SK-N-SH treated with all-trans-retinoic acid at 6 μM for 48 hours (cell line): ENCODE measurements around the gene CCDC124.

Experiments
- ATAC-seq: fragments of 200-7000 bp; cut with Tn5 transposase; 3 replicates; pipeline ENCODE4 v1.9.1; 2020; ENCODE audit warnings: mild to moderate bottlenecking, moderate library complexity
- ARNTL ChIP-seq: fragments of 450-650 bp; formaldehyde crosslinking; IDR thresholded peaks from 2 replicates; pipeline ENCODE4 v1.5.0; 2020; ENCODE audit warnings: low read depth, mild to moderate bottlenecking, moderate library complexity, borderline replicate concordance
- BACH2 ChIP-seq: fragments of 250-450 bp; sonication (Bioruptor Pico); IDR thresholded peaks from 2 replicates; pipeline ENCODE4 v1.9.0; 2021; ENCODE audit warnings: mild to moderate bottlenecking, borderline replicate concordance
- GLIS3 ChIP-seq: fragments of 250-450 bp; sonication (Bioruptor Pico); IDR thresholded peaks from 2 replicates; pipeline ENCODE4 v1.5.0; 2020; ENCODE audit warnings: mild to moderate bottlenecking, moderate library complexity
- ISL1 ChIP-seq: fragments of 250-450 bp; sonication (Bioruptor Pico); IDR thresholded peaks from 2 replicates; pipeline ENCODE4 v2.1.2; 2022; ENCODE audit warnings: mild to moderate bottlenecking, moderate library complexity
- SNAI2 ChIP-seq: fragments of 250-450 bp; sonication (Bioruptor Pico); IDR thresholded peaks from 2 replicates; pipeline ENCODE4 v1.5.0; 2020; ENCODE audit warnings: mild to moderate bottlenecking, moderate library complexity
- TCF4 ChIP-seq: fragments of 250-450 bp; sonication (Bioruptor Pico); IDR thresholded peaks from 2 replicates; pipeline ENCODE4 v1.8.0; 2021; ENCODE audit warnings: mild to moderate bottlenecking, moderate library complexity, borderline replicate concordance
- TOX ChIP-seq: fragments of 250-450 bp; sonication (Bioruptor Pico); IDR thresholded peaks from 2 replicates; pipeline ENCODE4 v1.8.0; 2021; ENCODE audit warnings: mild to moderate bottlenecking, moderate library complexity, borderline replicate concordance
- ZC3H10 ChIP-seq: fragments of 250-450 bp; sonication (Bioruptor Pico); IDR thresholded peaks from 2 replicates; pipeline ENCODE4 v1.5.1; 2021; ENCODE audit warnings: mild to moderate bottlenecking, moderate library complexity
- ZFP3 ChIP-seq: fragments of 250-450 bp; sonication (Bioruptor Pico); IDR thresholded peaks from 2 replicates; pipeline ENCODE4 v1.5.0; 2020; ENCODE audit warnings: mild to moderate bottlenecking, moderate library complexity
- ZFP30 ChIP-seq: fragments of 450-650 bp; formaldehyde crosslinking; IDR thresholded peaks from 2 replicates; pipeline ENCODE4 v1.5.0; 2022; ENCODE audit warnings: mild to moderate bottlenecking, moderate library complexity
- ZNF565 ChIP-seq: fragments of 450-650 bp; formaldehyde crosslinking; conservative IDR thresholded peaks from 2 replicates; pipeline ENCODE4 v1.5.0; 2020; ENCODE audit warnings: low read depth, mild to moderate bottlenecking, moderate library complexity
- ZNF70 ChIP-seq: fragments of 450-650 bp; formaldehyde crosslinking; IDR thresholded peaks from 2 replicates; pipeline ENCODE4 v1.5.0; 2020; ENCODE audit warnings: mild to moderate bottlenecking, moderate library complexity
- TF ChIP-seq, protein P1 (sequence below): fragments of 250-450 bp; sonication (Bioruptor Pico); IDR thresholded peaks from 2 replicates; pipeline ENCODE4 v1.8.0; 2021; ENCODE audit warnings: low read depth, mild to moderate bottlenecking, moderate library complexity, borderline replicate concordance
- TF ChIP-seq, protein P2 (sequence below): fragments of 250-450 bp; sonication (Bioruptor Pico); IDR thresholded peaks from 2 replicates; pipeline ENCODE4 v1.5.0; 2020; ENCODE audit warnings: mild to moderate bottlenecking, moderate library complexity
- TF ChIP-seq, protein P3 (sequence below): fragments of 250-450 bp; sonication (Bioruptor Pico); IDR thresholded peaks from 2 replicates; pipeline ENCODE4 v1.8.0; 2020; ENCODE audit warnings: mild to moderate bottlenecking, moderate library complexity, borderline replicate concordance

CCDC124 gene

DNA sequence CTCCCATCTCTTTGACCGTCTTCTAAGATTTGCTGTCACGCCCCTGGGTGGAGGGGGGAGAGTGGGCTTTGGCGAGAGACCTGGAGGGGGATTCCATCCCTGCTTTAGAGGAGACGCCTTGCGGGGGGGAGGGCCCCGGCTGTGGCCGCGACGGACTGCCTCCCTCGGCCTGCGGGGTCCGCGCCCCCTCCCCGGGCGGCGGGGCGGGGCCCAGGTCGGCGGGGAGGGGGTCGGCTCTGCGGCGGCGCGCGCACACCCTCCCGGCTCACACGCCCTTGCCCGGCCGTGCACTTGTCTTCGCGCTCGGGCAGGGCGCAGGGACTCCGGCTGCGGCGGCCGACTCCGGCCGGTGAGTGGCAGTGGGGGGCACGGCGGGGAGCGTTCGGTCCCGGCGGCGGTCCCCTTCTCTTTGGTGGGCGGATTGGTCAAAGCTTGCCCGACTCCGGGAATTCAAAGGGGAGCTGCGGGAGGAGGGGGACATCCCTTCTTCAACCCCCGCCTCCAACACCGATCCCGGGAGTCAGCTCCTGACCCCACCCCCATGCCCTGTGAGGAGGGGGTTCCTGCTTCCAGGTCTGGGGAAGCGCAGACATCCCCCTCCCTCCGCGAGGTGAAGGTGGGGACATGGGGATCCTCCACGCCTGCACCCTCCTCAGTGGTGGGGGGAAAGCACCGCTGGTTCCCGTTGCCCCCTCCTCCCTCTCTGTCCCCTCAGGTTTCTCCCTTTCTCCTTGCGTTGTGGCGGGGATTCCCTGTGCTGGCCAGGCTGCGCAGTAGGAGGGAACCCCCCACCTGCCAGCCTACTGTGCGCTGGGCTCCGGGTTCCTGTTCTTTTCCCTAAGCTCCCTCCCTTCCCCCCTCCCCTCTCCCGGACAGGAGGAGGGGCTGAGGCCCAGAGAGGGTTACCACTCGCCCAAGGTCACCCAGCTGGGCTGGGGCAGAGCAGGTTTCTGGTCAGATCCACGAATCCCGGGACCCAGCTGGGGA, 19.5 kb downstream of the CCDC124 start:
- TF ChIP-seq ZNF70 (CRISPR knock-in tag) = peak; percentile 60; the same call in 1 of the 2 replicates
- no peak for TF ChIP-seq GLIS3 (CRISPR knock-in tag)
- no peak for TF ChIP-seq TOX (CRISPR knock-in tag)
- TF ChIP-seq SNAI2 (CRISPR knock-in tag) = no peak
- ATAC-seq = no peak

DNA sequence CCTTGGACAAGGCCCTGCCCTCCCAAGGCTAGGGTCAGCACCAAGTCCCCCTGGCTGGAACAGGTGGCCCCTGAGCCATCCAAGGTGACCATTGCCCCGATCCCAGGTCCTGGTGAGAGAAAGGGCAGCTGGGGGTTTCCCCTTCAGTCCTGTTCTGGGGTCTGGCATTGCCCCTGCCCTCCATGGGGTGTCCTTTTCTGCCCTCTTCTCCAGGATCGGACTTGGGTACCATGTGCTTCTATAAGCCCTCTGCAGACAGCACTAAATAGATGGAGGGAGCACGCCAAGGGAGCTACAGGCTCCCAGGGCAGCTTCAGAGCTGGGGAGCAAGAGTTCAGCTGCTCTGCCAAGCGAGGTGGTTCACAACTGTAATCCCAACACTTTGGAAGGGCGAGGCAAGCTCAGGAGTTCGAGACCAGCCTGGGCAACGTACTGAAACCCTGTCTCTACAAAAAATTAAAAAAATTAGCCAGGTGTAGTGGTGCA, 20.5 kb downstream of the CCDC124 start:
- no peak for ATAC-seq
- TF ChIP-seq, protein P1, sequence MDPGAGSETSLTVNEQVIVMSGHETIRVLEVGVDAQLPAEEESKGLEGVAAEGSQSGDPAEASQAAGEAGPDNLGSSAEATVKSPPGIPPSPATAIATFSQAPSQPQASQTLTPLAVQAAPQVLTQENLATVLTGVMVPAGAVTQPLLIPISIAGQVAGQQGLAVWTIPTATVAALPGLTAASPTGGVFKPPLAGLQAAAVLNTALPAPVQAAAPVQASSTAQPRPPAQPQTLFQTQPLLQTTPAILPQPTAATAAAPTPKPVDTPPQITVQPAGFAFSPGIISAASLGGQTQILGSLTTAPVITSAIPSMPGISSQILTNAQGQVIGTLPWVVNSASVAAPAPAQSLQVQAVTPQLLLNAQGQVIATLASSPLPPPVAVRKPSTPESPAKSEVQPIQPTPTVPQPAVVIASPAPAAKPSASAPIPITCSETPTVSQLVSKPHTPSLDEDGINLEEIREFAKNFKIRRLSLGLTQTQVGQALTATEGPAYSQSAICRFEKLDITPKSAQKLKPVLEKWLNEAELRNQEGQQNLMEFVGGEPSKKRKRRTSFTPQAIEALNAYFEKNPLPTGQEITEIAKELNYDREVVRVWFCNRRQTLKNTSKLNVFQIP = no peak
- TF ChIP-seq TOX (CRISPR knock-in tag) = no peak
- TF ChIP-seq ZFP3 (CRISPR knock-in tag) = no peak
- TF ChIP-seq, protein P2, sequence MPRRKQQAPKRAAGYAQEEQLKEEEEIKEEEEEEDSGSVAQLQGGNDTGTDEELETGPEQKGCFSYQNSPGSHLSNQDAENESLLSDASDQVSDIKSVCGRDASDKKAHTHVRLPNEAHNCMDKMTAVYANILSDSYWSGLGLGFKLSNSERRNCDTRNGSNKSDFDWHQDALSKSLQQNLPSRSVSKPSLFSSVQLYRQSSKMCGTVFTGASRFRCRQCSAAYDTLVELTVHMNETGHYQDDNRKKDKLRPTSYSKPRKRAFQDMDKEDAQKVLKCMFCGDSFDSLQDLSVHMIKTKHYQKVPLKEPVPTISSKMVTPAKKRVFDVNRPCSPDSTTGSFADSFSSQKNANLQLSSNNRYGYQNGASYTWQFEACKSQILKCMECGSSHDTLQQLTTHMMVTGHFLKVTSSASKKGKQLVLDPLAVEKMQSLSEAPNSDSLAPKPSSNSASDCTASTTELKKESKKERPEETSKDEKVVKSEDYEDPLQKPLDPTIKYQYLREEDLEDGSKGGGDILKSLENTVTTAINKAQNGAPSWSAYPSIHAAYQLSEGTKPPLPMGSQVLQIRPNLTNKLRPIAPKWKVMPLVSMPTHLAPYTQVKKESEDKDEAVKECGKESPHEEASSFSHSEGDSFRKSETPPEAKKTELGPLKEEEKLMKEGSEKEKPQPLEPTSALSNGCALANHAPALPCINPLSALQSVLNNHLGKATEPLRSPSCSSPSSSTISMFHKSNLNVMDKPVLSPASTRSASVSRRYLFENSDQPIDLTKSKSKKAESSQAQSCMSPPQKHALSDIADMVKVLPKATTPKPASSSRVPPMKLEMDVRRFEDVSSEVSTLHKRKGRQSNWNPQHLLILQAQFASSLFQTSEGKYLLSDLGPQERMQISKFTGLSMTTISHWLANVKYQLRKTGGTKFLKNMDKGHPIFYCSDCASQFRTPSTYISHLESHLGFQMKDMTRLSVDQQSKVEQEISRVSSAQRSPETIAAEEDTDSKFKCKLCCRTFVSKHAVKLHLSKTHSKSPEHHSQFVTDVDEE (CRISPR knock-in tag) = no peak
- no peak for TF ChIP-seq ARNTL (CRISPR knock-in tag)
- no peak for TF ChIP-seq ZC3H10 (CRISPR knock-in tag)
- no peak for TF ChIP-seq ZNF70 (CRISPR knock-in tag)
- TF ChIP-seq TCF4 (CRISPR knock-in tag) = no peak
- TF ChIP-seq, protein P3, sequence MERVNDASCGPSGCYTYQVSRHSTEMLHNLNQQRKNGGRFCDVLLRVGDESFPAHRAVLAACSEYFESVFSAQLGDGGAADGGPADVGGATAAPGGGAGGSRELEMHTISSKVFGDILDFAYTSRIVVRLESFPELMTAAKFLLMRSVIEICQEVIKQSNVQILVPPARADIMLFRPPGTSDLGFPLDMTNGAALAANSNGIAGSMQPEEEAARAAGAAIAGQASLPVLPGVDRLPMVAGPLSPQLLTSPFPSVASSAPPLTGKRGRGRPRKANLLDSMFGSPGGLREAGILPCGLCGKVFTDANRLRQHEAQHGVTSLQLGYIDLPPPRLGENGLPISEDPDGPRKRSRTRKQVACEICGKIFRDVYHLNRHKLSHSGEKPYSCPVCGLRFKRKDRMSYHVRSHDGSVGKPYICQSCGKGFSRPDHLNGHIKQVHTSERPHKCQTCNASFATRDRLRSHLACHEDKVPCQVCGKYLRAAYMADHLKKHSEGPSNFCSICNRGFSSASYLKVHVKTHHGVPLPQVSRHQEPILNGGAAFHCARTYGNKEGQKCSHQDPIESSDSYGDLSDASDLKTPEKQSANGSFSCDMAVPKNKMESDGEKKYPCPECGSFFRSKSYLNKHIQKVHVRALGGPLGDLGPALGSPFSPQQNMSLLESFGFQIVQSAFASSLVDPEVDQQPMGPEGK (CRISPR knock-in tag) = no peak

DNA sequence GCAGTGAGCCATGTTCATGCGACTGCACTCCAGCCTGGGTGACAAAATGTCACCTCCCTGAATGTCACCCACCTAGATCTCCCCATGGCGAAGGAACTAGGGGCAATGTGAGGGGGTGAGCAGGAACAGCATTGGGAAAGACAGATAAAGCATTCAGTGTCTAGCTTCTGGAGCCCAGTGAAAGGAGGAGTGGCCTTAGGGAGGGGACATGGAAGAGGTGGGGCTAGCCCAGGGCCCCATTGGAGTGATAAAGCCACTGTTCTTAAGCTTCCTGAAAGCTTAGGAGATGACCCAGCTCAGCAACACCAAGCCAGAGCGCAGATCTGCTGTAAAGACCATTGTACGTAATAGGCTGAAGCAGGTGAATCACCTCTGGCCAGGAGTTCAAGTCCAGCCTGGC, 21.1 kb downstream of the CCDC124 start:
- no peak for ATAC-seq
- TF ChIP-seq ZNF565 (CRISPR knock-in tag) = no peak
- TF ChIP-seq, protein P1 = no peak
- no peak for TF ChIP-seq ZFP30 (CRISPR knock-in tag)
- TF ChIP-seq ARNTL (CRISPR knock-in tag) = no peak
- TF ChIP-seq SNAI2 (CRISPR knock-in tag) = no peak
- no peak for TF ChIP-seq TOX (CRISPR knock-in tag)
- TF ChIP-seq BACH2 (CRISPR knock-in tag) = no peak

DNA sequence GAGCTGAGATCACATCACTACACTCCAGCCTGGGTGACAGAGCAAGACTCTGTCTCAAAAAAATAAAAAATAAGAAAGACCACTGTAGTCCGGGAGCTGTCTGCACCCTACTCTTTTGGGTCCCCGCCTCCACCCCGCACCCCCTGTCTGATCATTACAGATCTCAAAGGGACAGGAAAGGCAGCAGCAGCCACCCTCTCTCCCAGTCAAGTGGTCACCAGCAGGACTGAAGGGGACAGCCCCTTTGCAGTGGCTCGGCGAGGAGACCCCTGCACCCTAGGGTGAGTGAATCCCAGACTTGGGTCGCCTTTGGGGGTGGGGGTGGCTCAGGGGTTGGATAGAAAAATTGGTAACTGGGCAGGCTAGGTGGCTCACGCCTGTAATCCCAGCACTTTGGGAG, 21.6 kb downstream of the CCDC124 start:
- ATAC-seq = no peak
- TF ChIP-seq GLIS3 (CRISPR knock-in tag) (no peak), ZNF565 (CRISPR knock-in tag) (no peak), ISL1 (CRISPR knock-in tag) (no peak)
- TF ChIP-seq, protein P1 = no peak
